ENCODE data around the gene HEG1. TPM values are rescaled to one million over a fixed set of nuclear protein-coding genes. Genes with fewer than 3 reads are reported as not detected.

The HEG1 gene
- total and polyA plus RNA-seq, 2 of the 13 experiments (the other 11 are each of a cell fraction or from before 2014, with no cell fraction given) = 10.7 to 18.2 TPM

DNA sequence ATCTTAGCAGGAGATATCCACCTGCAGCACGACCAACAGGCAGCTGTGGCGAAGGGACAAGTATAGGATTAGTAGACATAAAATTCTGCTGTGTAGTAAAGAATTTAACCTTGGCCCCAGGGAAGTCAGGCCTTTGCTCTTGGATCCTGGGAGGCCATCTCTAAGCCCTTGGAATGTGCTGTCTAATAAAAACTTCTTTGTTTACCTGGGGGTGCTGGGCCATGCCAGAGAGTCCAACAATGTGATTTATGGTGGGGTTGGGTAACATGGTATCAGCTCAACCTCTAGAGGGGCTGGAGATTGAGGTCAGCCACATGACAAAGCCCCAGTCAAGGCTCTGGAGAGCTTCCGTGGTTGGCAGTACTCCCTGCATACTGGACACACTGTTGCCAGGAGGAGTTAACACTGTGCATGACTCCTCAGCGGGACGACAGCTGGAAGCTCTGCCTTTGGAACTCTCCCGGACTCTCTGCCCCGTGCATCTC, 52.4 kb downstream of the HEG1 start (continued):
- no peak for TF ChIP-seq ZNF562 (CRISPR knock-in tag; IDR thresholded peaks at IDR 0.05; ENCODE audit: borderline replicate concordance)
- TF ChIP-seq JDP2 (CRISPR knock-in tag; IDR thresholded peaks at IDR 0.05; ENCODE audit: borderline replicate concordance) = no peak
- TF ChIP-seq HNF4A (CRISPR knock-in tag; IDR thresholded peaks at IDR 0.05) = peak; percentile 95
- TF ChIP-seq, protein P1, sequence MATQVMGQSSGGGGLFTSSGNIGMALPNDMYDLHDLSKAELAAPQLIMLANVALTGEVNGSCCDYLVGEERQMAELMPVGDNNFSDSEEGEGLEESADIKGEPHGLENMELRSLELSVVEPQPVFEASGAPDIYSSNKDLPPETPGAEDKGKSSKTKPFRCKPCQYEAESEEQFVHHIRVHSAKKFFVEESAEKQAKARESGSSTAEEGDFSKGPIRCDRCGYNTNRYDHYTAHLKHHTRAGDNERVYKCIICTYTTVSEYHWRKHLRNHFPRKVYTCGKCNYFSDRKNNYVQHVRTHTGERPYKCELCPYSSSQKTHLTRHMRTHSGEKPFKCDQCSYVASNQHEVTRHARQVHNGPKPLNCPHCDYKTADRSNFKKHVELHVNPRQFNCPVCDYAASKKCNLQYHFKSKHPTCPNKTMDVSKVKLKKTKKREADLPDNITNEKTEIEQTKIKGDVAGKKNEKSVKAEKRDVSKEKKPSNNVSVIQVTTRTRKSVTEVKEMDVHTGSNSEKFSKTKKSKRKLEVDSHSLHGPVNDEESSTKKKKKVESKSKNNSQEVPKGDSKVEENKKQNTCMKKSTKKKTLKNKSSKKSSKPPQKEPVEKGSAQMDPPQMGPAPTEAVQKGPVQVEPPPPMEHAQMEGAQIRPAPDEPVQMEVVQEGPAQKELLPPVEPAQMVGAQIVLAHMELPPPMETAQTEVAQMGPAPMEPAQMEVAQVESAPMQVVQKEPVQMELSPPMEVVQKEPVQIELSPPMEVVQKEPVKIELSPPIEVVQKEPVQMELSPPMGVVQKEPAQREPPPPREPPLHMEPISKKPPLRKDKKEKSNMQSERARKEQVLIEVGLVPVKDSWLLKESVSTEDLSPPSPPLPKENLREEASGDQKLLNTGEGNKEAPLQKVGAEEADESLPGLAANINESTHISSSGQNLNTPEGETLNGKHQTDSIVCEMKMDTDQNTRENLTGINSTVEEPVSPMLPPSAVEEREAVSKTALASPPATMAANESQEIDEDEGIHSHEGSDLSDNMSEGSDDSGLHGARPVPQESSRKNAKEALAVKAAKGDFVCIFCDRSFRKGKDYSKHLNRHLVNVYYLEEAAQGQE (IDR thresholded peaks at IDR 0.05; ENCODE audit: borderline replicate concordance in 1 of 2, low read depth in 1 of 2, low read length in 2 of 2) = peak in 1 of 2 experiments; percentile 61; a peak in 1 of 4 replicates
- TF ChIP-seq, protein P2, sequence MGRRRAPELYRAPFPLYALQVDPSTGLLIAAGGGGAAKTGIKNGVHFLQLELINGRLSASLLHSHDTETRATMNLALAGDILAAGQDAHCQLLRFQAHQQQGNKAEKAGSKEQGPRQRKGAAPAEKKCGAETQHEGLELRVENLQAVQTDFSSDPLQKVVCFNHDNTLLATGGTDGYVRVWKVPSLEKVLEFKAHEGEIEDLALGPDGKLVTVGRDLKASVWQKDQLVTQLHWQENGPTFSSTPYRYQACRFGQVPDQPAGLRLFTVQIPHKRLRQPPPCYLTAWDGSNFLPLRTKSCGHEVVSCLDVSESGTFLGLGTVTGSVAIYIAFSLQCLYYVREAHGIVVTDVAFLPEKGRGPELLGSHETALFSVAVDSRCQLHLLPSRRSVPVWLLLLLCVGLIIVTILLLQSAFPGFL (CRISPR knock-in tag; IDR thresholded peaks at IDR 0.05) = no peak
- peak; percentile 81 for TF ChIP-seq TGIF2 (CRISPR knock-in tag; IDR thresholded peaks at IDR 0.05)
- peak; percentile 94 for TF ChIP-seq FOXA3 (CRISPR knock-in tag; IDR thresholded peaks at IDR 0.05)
- no peak for TF ChIP-seq CENPT (CRISPR knock-in tag; IDR thresholded peaks at IDR 0.05; ENCODE audit: low read depth)
- no peak for TF ChIP-seq DNMT1 (CRISPR knock-in tag; IDR thresholded peaks at IDR 0.05)
- TF ChIP-seq ZBTB42 (CRISPR knock-in tag; IDR thresholded peaks at IDR 0.05) = no peak
- TF ChIP-seq MAZ (IDR thresholded peaks at IDR 0.05; ENCODE audit: borderline replicate concordance, low read depth, low read length) = no peak
- TF ChIP-seq MAZ (CRISPR knock-in tag; IDR thresholded peaks at IDR 0.05; ENCODE audit: low read depth) = no peak
- peak; percentile 97 to 98 for TF ChIP-seq EP300 (IDR thresholded peaks at IDR 0.05; ENCODE audit: low read depth in 2 of 2, low read length in 2 of 2)
- TF ChIP-seq EP300 (CRISPR knock-in tag; IDR thresholded peaks at IDR 0.05; ENCODE audit: borderline replicate concordance) = peak; percentile 97
- TF ChIP-seq, protein P3, sequence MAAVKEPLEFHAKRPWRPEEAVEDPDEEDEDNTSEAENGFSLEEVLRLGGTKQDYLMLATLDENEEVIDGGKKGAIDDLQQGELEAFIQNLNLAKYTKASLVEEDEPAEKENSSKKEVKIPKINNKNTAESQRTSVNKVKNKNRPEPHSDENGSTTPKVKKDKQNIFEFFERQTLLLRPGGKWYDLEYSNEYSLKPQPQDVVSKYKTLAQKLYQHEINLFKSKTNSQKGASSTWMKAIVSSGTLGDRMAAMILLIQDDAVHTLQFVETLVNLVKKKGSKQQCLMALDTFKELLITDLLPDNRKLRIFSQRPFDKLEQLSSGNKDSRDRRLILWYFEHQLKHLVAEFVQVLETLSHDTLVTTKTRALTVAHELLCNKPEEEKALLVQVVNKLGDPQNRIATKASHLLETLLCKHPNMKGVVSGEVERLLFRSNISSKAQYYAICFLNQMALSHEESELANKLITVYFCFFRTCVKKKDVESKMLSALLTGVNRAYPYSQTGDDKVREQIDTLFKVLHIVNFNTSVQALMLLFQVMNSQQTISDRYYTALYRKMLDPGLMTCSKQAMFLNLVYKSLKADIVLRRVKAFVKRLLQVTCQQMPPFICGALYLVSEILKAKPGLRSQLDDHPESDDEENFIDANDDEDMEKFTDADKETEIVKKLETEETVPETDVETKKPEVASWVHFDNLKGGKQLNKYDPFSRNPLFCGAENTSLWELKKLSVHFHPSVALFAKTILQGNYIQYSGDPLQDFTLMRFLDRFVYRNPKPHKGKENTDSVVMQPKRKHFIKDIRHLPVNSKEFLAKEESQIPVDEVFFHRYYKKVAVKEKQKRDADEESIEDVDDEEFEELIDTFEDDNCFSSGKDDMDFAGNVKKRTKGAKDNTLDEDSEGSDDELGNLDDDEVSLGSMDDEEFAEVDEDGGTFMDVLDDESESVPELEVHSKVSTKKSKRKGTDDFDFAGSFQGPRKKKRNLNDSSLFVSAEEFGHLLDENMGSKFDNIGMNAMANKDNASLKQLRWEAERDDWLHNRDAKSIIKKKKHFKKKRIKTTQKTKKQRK (IDR thresholded peaks at IDR 0.05; ENCODE audit: low read length) = no peak
- peak; percentile 99 for TF ChIP-seq HOXA5 (CRISPR knock-in tag; IDR thresholded peaks at IDR 0.05)
- TF ChIP-seq, protein P4, sequence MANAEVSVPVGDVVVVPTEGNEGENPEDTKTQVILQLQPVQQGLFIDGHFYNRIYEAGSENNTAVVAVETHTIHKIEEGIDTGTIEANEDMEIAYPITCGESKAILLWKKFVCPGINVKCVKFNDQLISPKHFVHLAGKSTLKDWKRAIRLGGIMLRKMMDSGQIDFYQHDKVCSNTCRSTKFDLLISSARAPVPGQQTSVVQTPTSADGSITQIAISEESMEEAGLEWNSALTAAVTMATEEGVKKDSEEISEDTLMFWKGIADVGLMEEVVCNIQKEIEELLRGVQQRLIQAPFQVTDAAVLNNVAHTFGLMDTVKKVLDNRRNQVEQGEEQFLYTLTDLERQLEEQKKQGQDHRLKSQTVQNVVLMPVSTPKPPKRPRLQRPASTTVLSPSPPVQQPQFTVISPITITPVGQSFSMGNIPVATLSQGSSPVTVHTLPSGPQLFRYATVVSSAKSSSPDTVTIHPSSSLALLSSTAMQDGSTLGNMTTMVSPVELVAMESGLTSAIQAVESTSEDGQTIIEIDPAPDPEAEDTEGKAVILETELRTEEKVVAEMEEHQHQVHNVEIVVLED (CRISPR knock-in tag; IDR thresholded peaks at IDR 0.05; ENCODE audit: borderline replicate concordance) = no peak
- peak; percentile 89 for TF ChIP-seq HDAC1 (CRISPR knock-in tag; IDR thresholded peaks at IDR 0.05)
- TF ChIP-seq ZFAT (CRISPR knock-in tag; conservative IDR thresholded peaks at IDR 0.05) = peak; percentile 95
- TF ChIP-seq MLLT10 (CRISPR knock-in tag; IDR thresholded peaks at IDR 0.05) = no peak
- no peak for TF ChIP-seq ZNF160 (CRISPR knock-in tag; IDR thresholded peaks at IDR 0.05)
- TF ChIP-seq ZNF17 (CRISPR knock-in tag; IDR thresholded peaks at IDR 0.05) = no peak

Data from HepG2 (cell line).